NT2/D1 (cell line): ENCODE results near the gene RABGAP1.

Experiments
- DNase-seq: peaks from one replicate; pipeline ENCODE4 v3.0.0-alpha.2; 2011; ENCODE audit warnings: low read depth, low spot score
- H3K27me3 ChIP-seq: 2 replicates; pipeline ENCODE4 v1.6.0; 2011; ENCODE audit warnings: mild to moderate bottlenecking; ENCODE audit not compliant: insufficient read length, insufficient read depth
- H3K36me3 ChIP-seq: 2 replicates; pipeline ENCODE4 v1.6.1; 2011; ENCODE audit warnings: mild to moderate bottlenecking, low read length, mixed read lengths; ENCODE audit not compliant: insufficient read depth, insufficient read length
- H3K4me1 ChIP-seq: 2 replicates; pipeline ENCODE4 v1.5.1; 2011; ENCODE audit not compliant: insufficient read depth, insufficient read length
- H3K4me3 ChIP-seq: 2 replicates; pipeline ENCODE4 v1.5.1; 2011; ENCODE audit warnings: low read depth; ENCODE audit not compliant: insufficient read length
- H3K9ac ChIP-seq: 2 replicates; pipeline ENCODE4 v1.6.0; 2011; ENCODE audit warnings: low read depth; ENCODE audit not compliant: insufficient read length
- H3K9me3 ChIP-seq: 2 replicates; pipeline ENCODE4 v1.5.1; 2011; ENCODE audit warnings: mild to moderate bottlenecking, low read length; ENCODE audit not compliant: insufficient read depth
- SUZ12 ChIP-seq: IDR thresholded peaks from 2 replicates; pipeline ENCODE4 v1.6.1; 2011; ENCODE audit not compliant: insufficient read length, insufficient read depth; ENCODE audit errors: extremely low read depth
- YY1 ChIP-seq: IDR thresholded peaks from 2 replicates; pipeline ENCODE4 v1.6.1; 2011; ENCODE audit not compliant: insufficient read length, insufficient read depth
- ZNF274 ChIP-seq: IDR thresholded peaks from 2 replicates; pipeline ENCODE4 v1.6.1; 2011; ENCODE audit warnings: mild to moderate bottlenecking, low read depth, low read length

The RABGAP1 gene

DNA sequence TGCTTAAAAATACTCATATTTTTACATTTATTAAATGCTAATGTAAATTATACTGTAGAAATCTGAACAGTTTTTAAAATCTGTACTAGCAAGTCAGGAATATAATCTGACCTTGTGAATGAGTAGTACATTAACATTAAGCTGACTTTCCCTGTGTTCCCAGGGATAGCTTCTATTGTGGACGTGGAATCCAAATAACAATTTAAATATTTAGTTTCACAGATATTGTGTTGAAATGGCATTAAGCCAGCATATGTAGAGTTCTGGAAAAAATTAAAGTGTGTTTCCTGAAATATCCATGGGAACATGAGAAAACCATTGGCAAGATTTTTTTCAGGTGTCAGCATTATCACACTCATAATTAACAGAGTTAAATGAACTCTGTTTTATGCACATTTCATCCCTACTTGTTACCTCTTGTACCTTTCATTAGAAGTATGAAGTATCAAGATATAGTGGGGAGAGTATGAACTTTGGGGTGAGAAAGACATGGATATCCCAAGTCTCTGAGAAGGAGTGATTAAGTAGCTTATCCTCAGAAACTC, 5.7 kb downstream of the RABGAP1 start:
- no peaks in the 10 kb centered on the region for H3K9me3 ChIP-seq
- H3K4me1 ChIP-seq: no peaks in the 10 kb centered on the region
- peaks cover 18% of the 10 kb centered on the region for H3K36me3 ChIP-seq
- no peak overlapping the region for H3K4me3 ChIP-seq
- no peaks in the 10 kb centered on the region for H3K27me3 ChIP-seq
- DNase-seq: no peak
- H3K9ac ChIP-seq: no peak overlapping the region
- TF ChIP-seq ZNF274: no peak
- TF ChIP-seq YY1: no peak
- TF ChIP-seq SUZ12: no peak

DNA sequence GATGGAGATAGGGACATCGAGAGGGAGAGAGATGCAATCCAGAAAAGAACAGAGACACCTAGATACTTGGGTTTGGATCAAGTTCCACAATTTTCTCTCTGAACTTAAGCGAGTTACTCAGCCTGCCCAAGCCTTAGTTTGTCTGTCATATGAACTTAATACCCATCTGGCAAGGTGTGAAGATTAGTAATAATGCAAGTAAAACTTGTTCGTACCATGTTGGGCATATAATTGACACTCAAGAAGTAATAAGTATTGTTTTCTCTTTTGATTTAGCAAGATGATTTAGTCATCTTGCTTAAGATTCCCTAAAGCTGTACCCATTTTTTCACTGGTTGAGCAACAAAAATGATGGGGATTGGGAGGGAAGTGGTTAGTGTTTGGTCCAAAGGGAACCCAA, 7.5 kb downstream of the RABGAP1 start:
- Histone ChIP-seq H3K36me3 (peaks cover 18% of the 10 kb centered on the region), H3K27me3 (no peaks in the 10 kb centered on the region), H3K9ac (no peak overlapping the region), H3K4me1 (no peaks in the 10 kb centered on the region), H3K4me3 (no peak overlapping the region), H3K9me3 (no peaks in the 10 kb centered on the region)
- DNase-seq: no peak
- TF ChIP-seq SUZ12 (no peak), ZNF274 (no peak), YY1 (no peak)

DNA sequence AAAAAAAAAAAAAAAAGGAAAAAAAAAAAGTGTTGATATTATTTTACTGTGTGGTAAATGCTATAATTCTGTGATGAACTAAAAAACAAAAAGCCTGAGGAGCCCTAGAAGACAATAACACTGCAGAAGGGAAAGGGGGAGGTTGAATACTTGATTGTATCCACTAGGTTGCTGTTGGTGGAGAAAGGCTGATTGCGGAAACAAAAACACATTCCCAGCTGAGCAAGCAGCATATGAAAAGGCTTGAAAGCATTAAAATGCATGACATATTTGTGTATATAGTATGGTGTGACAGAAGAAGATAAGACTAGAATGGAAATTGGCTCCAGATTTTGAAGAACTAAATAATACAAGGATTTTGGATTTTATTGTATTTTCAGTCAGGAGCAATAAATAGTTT, 8.9 kb downstream of the RABGAP1 start:
- H3K9ac ChIP-seq: no peak overlapping the region

DNA sequence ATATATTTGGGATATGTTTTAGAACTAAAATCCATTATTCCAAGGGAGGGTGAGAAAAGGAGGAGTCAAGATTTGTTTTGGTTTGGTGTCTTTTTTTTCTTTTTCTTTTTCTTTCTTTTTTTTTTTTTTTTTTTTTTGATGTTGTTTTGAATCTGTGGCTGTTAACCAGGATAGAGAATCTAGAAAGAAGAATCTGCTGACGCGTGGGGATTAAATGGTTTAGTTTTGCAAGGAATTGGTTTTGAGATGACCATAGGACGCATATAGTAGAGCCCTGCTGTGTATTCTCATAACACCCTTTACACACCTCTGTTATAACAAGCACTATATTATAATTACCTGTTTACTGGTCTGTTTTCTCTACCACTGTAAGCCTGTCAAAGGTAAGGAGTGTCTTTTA, 9.4 kb downstream of the RABGAP1 start:
- TF ChIP-seq ZNF274 (no peak), YY1 (no peak), SUZ12 (no peak)
- no peaks in the 10 kb centered on the region for H3K9me3 ChIP-seq
- no peaks in the 10 kb centered on the region for H3K4me1 ChIP-seq
- no peak for DNase-seq
- no peaks in the 10 kb centered on the region for H3K27me3 ChIP-seq
- H3K9ac ChIP-seq: no peak overlapping the region
- H3K4me3 ChIP-seq: no peak overlapping the region
- H3K36me3 ChIP-seq: peaks cover 8% of the 10 kb centered on the region

More for the DNA sequence above, 8.9 kb downstream of the RABGAP1 start:
- Histone ChIP-seq H3K27me3 (no peaks in the 10 kb centered on the region), H3K4me1 (no peaks in the 10 kb centered on the region), H3K9me3 (no peaks in the 10 kb centered on the region), H3K36me3 (peaks cover 13% of the 10 kb centered on the region), H3K4me3 (no peak overlapping the region)
- no peak for DNase-seq
- TF ChIP-seq YY1 (no peak), ZNF274 (no peak), SUZ12 (no peak)

DNA sequence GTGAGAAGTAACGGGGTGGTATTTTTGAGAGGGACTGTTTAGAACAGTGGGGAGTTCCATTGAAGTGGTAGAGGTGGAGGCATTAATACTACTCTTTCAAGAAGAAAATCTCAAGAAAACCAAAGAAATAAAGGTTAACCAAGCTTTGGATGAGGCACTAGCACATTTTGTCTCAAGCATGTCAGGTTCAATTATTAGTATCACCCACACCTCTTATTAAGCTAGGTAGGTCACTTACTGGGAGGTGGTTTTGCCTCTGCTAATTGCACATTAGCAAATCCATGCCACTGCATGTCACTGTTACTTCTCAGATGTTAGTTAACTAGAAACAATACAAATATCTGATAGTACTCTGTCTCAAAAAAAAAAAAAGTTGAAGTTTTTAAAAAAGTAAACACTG, 10.2 kb downstream of the RABGAP1 start:
- TF ChIP-seq ZNF274 (no peak), YY1 (no peak), SUZ12 (no peak)
- H3K36me3 ChIP-seq: peaks cover under 1% of the 10 kb centered on the region

DNA sequence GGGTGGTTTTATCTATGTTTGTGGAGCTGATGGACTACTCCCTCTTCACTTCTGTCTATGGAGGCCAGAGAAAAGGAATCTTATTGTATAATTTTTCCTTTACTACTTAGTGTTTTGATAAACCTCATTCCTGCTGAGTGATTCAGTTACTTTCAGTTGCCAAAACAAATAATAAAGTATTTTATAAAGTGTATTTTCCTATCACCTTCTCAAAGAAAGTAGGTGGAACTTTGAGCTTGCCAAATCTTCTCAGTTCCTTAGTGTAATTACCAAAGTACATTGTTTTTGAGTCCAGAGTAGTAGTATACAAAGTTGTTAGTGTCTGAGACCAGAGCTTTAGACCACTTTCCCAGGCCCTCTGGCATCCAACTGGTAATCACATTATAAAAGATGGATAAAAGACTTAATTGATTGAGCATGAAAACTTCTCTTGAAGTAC, 13.5 kb downstream of the RABGAP1 start:
- no peak for DNase-seq
- Histone ChIP-seq H3K9me3 (no peaks in the 10 kb centered on the region), H3K4me3 (no peak overlapping the region), H3K36me3 (peaks cover 8% of the 10 kb centered on the region), H3K27me3 (no peaks in the 10 kb centered on the region), H3K9ac (no peak overlapping the region), H3K4me1 (no peaks in the 10 kb centered on the region)
- TF ChIP-seq SUZ12 (no peak), ZNF274 (no peak), YY1 (no peak)

More for the DNA sequence above, 10.2 kb downstream of the RABGAP1 start:
- no peaks in the 10 kb centered on the region for H3K27me3 ChIP-seq
- DNase-seq: no peak
- no peak overlapping the region for H3K4me3 ChIP-seq
- H3K9me3 ChIP-seq: no peaks in the 10 kb centered on the region
- H3K9ac ChIP-seq: no peak overlapping the region
- no peaks in the 10 kb centered on the region for H3K4me1 ChIP-seq

DNA sequence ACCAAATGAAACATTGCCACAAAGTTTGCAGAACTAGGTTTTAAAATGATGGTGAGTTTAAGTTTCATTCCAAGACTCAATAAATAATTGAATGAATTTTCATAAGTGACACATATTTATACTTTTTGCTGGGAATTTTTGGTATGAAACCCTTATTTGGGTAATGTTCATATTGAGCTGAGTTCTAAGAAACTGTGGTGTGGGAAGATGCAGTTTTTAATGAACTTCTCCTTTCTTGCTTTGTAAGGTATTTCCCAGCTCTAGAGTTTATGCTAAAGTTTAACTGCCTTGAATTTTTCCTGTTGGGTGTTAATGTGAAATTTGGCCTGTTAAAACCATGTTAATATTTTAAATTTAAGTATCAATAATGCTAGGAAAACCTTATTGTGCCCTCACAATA, 15.1 kb downstream of the RABGAP1 start:
- Histone ChIP-seq H3K4me3 (no peak overlapping the region), H3K36me3 (peaks cover 23% of the 10 kb centered on the region), H3K4me1 (no peaks in the 10 kb centered on the region), H3K9ac (no peak overlapping the region), H3K27me3 (no peaks in the 10 kb centered on the region), H3K9me3 (no peaks in the 10 kb centered on the region)
- no peak for DNase-seq
- no peak for TF ChIP-seq YY1
- TF ChIP-seq ZNF274: no peak
- TF ChIP-seq SUZ12: no peak

DNA sequence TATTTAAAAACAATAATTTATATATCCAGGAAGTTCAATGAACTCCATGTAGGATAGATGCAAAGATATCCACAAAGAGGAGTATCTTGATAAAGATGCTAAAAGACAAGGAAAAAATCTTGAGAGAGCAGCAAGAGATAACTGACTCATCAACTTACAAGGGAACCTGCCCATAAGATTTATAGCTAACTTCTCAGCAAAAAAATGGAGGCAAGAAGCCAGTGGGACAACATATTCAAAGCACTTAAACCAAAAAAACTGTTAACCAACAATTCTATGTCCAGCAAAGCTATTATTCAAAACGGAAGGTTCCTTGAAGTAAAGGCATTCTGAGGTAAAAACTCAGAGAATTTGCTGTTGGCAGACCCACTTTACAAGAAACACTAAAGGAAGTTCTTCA, 20.3 kb downstream of the RABGAP1 start:
- TF ChIP-seq ZNF274 (no peak), YY1 (no peak), SUZ12 (no peak)
- H3K36me3 ChIP-seq: peaks cover 41% of the 10 kb centered on the region

More for the DNA sequence above, 20.3 kb downstream of the RABGAP1 start:
- Histone ChIP-seq H3K9ac (no peak overlapping the region), H3K27me3 (no peaks in the 10 kb centered on the region), H3K4me1 (no peaks in the 10 kb centered on the region), H3K4me3 (no peak overlapping the region), H3K9me3 (no peaks in the 10 kb centered on the region)
- DNase-seq: no peak
